Mesendoderm (in vitro differentiated cells): Measurements from ENCODE around the gene STK32B.

ENCODE experiments used
- DNase-seq: peaks from one replicate; pipeline ENCODE4 v3.0.0; 2013
- H2AK5ac ChIP-seq: 2 replicates; pipeline ENCODE4 v1.6.1; 2013; ENCODE audit warnings: low read length, inconsistent platforms
- H2BK120ac ChIP-seq: 2 replicates; pipeline ENCODE4 v1.6.1; 2013; ENCODE audit warnings: low read depth, mild to moderate bottlenecking, low read length, moderate library complexity, mixed read lengths
- H2BK15ac ChIP-seq: replicated peaks from 2 replicates; pipeline ENCODE4 v1.6.1; 2013; ENCODE audit warnings: low read depth, mild to moderate bottlenecking, moderate library complexity
- H2BK5ac ChIP-seq: 2 replicates; pipeline ENCODE4 v1.6.1; 2013; ENCODE audit warnings: low read length, inconsistent platforms
- H3K18ac ChIP-seq: 2 replicates; pipeline ENCODE4 v1.6.1; 2013; ENCODE audit warnings: mild to moderate bottlenecking, low read length, mixed read lengths
- H3K23ac ChIP-seq: one replicate; pipeline ENCODE4 v1.6.1; 2013; ENCODE audit warnings: low read length
- H3K27ac ChIP-seq: 2 replicates; pipeline ENCODE4 v1.5.1; 2013; ENCODE audit warnings: low read depth, mild to moderate bottlenecking, inconsistent platforms, low read length, moderate library complexity
- H3K27me3 ChIP-seq: 2 replicates; pipeline ENCODE4 v1.6.1; 2013; ENCODE audit warnings: low read length, control low read depth, mild to moderate bottlenecking, inconsistent platforms; ENCODE audit not compliant: insufficient read depth, poor library complexity
- H3K36me3 ChIP-seq: 2 replicates; pipeline ENCODE4 v1.6.1; 2013; ENCODE audit warnings: low read length, inconsistent platforms; ENCODE audit not compliant: control insufficient read depth, insufficient read depth
- H3K4ac ChIP-seq: one replicate; pipeline ENCODE4 v1.6.1; 2013; ENCODE audit warnings: low read depth, mild to moderate bottlenecking, low read length, moderate library complexity
- H3K4me1 ChIP-seq: 2 replicates; pipeline ENCODE4 v1.6.1; 2013; ENCODE audit warnings: low read depth, low read length, inconsistent platforms; ENCODE audit not compliant: control insufficient read depth
- H3K4me2 ChIP-seq: 2 replicates; pipeline ENCODE4 v1.6.1; 2013; ENCODE audit warnings: low read length
- H3K4me3 ChIP-seq: 2 replicates; pipeline ENCODE4 v1.5.1; 2013; ENCODE audit warnings: mild to moderate bottlenecking, low read length
- H3K56ac ChIP-seq: one replicate; pipeline ENCODE4 v1.6.1; 2013; ENCODE audit warnings: low read length
- H3K79me1 ChIP-seq: 2 replicates; pipeline ENCODE4 v1.6.1; 2013; ENCODE audit warnings: low read length, inconsistent platforms
- H3K79me2 ChIP-seq: 2 replicates; pipeline ENCODE4 v1.6.1; 2013; ENCODE audit warnings: mild to moderate bottlenecking, low read length; ENCODE audit not compliant: control insufficient read depth, insufficient read depth
- H3K9ac ChIP-seq: 2 replicates; pipeline ENCODE4 v1.6.1; 2013; ENCODE audit warnings: low read length, inconsistent platforms
- H4K5ac ChIP-seq: one replicate; pipeline ENCODE4 v1.6.1; 2013; ENCODE audit warnings: low read length
- H4K8ac ChIP-seq: one replicate; pipeline ENCODE4 v1.6.1; 2013; ENCODE audit warnings: low read depth, mild to moderate bottlenecking, control low read depth, low read length, moderate library complexity
- WGBS: extraction: QIAGEN DNeasy Blood & Tissue Kit; methylation state at CpG from one replicate; pipeline ENCODE4 v1.1.7; 2013; ENCODE audit warnings: low lambda C conversion rate, missing lambda C conversion rate; ENCODE audit not compliant: insufficient coverage; ENCODE audit errors: extremely low coverage; 5-methylcytosine and 5-hydroxymethylcytosine counted together

Gene STK32B

DNA sequence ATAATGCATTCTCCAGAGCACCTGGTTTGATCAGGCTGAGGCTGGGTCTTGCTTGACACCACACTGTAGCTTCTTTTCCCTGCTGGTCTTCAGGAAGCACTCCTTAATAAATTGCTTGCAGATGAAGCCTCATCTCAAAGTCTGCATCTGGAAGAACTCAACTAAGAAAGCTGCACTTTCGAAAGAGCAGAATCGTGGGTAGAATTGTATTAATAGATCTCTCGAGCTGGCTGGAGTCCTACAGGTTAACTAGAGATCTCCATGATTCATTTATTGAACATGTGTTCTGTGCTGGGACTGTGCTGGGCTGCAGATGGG, 152.7 kb downstream of the STK32B start:
- H3K23ac ChIP-seq, result no peak overlapping the region
- no peak overlapping the region for H3K56ac ChIP-seq
- H3K9ac ChIP-seq, result no peak overlapping the region
- WGBS, result no CpG with 5 or more reads among the region's 3 CpGs
- H2BK15ac ChIP-seq, result no peak overlapping the region
- H3K79me2 ChIP-seq, result no peaks in the 10 kb centered on the region
- DNase-seq, result no peak
- H3K4me2 ChIP-seq, result no peak overlapping the region
- no peak overlapping the region for H2AK5ac ChIP-seq
- no peak overlapping the region for H3K27ac ChIP-seq
- no peak overlapping the region for H3K4ac ChIP-seq
- no peaks in the 10 kb centered on the region for H3K79me1 ChIP-seq
- no peak overlapping the region for H2BK120ac ChIP-seq
- no peaks in the 10 kb centered on the region for H3K36me3 ChIP-seq
- no peak overlapping the region for H4K5ac ChIP-seq
- H3K4me1 ChIP-seq, result peaks cover 2% of the 10 kb centered on the region
- no peaks in the 10 kb centered on the region for H3K27me3 ChIP-seq
- H2BK5ac ChIP-seq, result no peak overlapping the region
- H4K8ac ChIP-seq, result no peak overlapping the region
- no peak overlapping the region for H3K4me3 ChIP-seq
- H3K18ac ChIP-seq, result no peak overlapping the region

DNA sequence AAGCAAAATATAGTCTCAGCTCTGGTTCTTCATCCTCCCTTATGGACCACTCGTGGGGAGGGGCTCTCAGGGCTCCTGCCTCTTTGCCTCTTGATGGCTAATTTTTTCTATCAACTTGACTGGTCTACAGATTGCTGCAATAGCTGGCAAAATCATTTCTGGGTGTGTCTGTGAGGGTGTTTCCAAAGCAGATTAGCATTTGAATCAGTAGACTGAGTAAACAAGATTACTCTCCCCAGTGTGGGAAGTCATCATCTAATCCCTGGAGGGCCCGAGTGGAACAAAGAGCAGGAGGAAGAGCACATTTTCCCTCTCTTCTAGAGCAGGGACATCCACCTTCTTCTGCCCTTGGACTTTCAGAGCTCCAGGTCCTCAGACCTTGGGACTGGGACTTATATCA, 153.5 kb downstream of the STK32B start:
- DNase-seq, result no peak
- Histone ChIP-seq H3K79me2 (no peaks in the 10 kb centered on the region), H3K23ac (no peak overlapping the region)

DNA sequence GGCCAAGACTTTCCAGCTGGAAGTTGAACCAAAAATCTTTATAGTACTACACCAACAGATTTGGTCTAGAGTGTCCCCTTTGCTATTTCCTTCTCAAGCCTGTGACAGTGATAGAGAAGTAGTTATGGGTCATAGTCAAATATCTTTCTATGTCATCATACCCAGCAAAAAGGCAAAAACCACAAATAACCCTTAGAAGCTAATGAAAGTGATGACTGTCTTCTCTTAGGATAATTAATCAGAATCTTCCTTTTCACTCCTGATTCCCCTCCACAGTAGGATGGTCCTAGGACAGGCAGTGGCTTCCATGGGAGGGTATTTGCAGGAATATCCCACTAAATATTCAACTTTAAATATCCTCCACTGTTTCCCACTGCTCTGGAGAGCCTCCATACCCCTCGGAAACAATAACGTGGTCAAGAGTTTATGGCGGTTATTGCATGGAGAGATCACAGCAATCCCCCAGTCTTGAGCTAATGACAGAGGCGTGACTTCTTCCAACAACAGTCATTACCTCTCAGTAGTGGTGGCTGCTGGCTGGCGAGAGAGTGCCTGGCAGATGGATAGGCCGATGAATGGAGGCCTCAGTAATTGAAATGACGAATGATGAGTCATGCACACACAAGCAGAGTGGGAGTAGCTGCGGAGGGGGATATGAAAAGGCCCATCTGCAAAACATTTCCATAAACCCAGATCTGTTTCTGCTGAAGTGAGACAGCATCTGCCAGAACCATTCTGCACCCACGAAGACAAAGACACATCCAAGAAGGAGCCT, 154.9 kb downstream of the STK32B start:
- no peak overlapping the region for H4K5ac ChIP-seq
- no peak overlapping the region for H3K9ac ChIP-seq
- no peaks in the 10 kb centered on the region for H3K79me1 ChIP-seq
- WGBS, result no CpG with 5 or more reads among the region's 9 CpGs
- H3K4ac ChIP-seq, result no peak overlapping the region
- H3K23ac ChIP-seq, result no peak overlapping the region
- DNase-seq, result no peak
- no peak overlapping the region for H3K4me2 ChIP-seq
- no peaks in the 10 kb centered on the region for H3K36me3 ChIP-seq
- H2BK120ac ChIP-seq, result no peak overlapping the region
- H3K79me2 ChIP-seq, result no peaks in the 10 kb centered on the region
- no peak overlapping the region for H2AK5ac ChIP-seq
- H3K4me3 ChIP-seq, result no peak overlapping the region
- no peak overlapping the region for H4K8ac ChIP-seq
- no peak overlapping the region for H2BK15ac ChIP-seq
- H3K27ac ChIP-seq, result no peak overlapping the region
- no peaks in the 10 kb centered on the region for H3K4me1 ChIP-seq
- no peak overlapping the region for H2BK5ac ChIP-seq
- H3K56ac ChIP-seq, result no peak overlapping the region
- H3K18ac ChIP-seq, result no peak overlapping the region
- no peaks in the 10 kb centered on the region for H3K27me3 ChIP-seq

More for the DNA sequence above, 153.5 kb downstream of the STK32B start:
- Histone ChIP-seq H2BK120ac (no peak overlapping the region), H3K79me1 (no peaks in the 10 kb centered on the region), H3K9ac (no peak overlapping the region), H4K8ac (no peak overlapping the region), H3K56ac (no peak overlapping the region), H2BK5ac (no peak overlapping the region), H2AK5ac (no peak overlapping the region), H3K27ac (no peak overlapping the region), H3K4me3 (no peak overlapping the region), H3K27me3 (no peaks in the 10 kb centered on the region), H2BK15ac (no peak overlapping the region), H3K36me3 (no peaks in the 10 kb centered on the region), H4K5ac (no peak overlapping the region), H3K4me1 (no peaks in the 10 kb centered on the region), H3K4me2 (no peak overlapping the region), H3K4ac (no peak overlapping the region), H3K18ac (no peak overlapping the region)
- WGBS, result no CpG with 5 or more reads among the region's 2 CpGs

DNA sequence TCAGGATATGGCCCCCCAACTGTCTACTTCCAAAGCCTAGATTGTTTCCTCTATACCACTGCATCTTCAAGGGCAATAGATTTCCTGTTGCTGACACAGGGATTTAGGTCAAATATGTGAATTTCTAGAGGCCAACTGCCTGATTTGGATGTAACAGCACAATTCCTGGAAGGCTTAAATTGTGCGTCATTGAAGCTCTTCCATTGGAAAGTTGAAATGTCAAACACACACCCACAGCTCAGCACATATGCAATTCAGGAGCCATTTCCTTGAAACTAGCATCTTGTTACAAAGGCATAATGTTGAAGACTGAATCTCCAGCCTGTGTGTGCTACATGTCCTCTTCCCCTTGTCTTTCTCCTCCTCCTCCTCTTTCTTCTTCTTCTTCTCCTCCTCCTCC, 158.6 kb downstream of the STK32B start:
- Histone ChIP-seq H3K27ac (no peak overlapping the region), H3K4me1 (no peaks in the 10 kb centered on the region), H3K9ac (no peak overlapping the region), H3K4me3 (no peak overlapping the region), H3K18ac (no peak overlapping the region), H3K79me2 (no peaks in the 10 kb centered on the region), H2BK5ac (no peak overlapping the region), H2AK5ac (no peak overlapping the region), H3K4ac (no peak overlapping the region), H3K36me3 (no peaks in the 10 kb centered on the region), H3K56ac (no peak overlapping the region), H4K5ac (no peak overlapping the region), H3K79me1 (no peaks in the 10 kb centered on the region), H2BK120ac (no peak overlapping the region), H2BK15ac (no peak overlapping the region), H3K4me2 (no peak overlapping the region), H4K8ac (no peak overlapping the region), H3K23ac (no peak overlapping the region), H3K27me3 (no peaks in the 10 kb centered on the region)
- no CpG with 5 or more reads among the region's 1 CpG for WGBS
- DNase-seq, result no peak

DNA sequence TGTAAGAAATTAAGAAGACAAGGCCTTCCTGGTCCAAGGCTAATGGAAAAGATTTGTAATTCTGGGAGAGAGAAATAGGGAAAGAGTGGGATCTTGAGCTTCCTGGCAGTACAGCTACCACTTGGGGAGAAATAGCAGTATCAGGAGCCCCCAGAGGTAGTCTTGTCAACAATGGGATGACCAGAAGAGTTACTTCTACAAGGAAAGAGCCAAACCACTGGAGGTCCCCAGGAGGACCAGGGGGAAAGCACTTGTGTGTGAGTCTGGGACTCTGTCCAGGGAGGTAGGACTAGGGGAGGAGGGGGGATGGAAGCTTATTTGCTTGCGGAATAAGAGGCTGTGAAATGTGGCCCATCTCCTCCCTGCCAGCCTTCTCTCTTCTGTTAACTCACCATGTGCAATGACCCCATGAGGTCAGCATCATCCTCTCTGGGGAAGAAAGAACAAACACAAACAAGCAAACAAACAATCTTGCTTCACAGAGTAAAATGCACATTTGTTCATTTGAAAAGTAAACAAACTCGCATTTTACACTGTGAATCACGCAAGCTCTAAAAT, 160.1 kb downstream of the STK32B start:
- H3K4ac ChIP-seq, result no peak overlapping the region
- no peak overlapping the region for H2BK5ac ChIP-seq
- H3K56ac ChIP-seq, result no peak overlapping the region
- no peaks in the 10 kb centered on the region for H3K36me3 ChIP-seq
- no peak for DNase-seq
- no peak overlapping the region for H4K8ac ChIP-seq
- H3K9ac ChIP-seq, result no peak overlapping the region
- H3K79me1 ChIP-seq, result no peaks in the 10 kb centered on the region
- H4K5ac ChIP-seq, result no peak overlapping the region
- no peaks in the 10 kb centered on the region for H3K4me1 ChIP-seq
- no peak overlapping the region for H2AK5ac ChIP-seq
- no peak overlapping the region for H3K18ac ChIP-seq
- WGBS, result no CpG with 5 or more reads among the region's 3 CpGs
- no peak overlapping the region for H2BK15ac ChIP-seq
- no peak overlapping the region for H3K23ac ChIP-seq
- H3K27me3 ChIP-seq, result no peaks in the 10 kb centered on the region
- no peak overlapping the region for H3K4me2 ChIP-seq
- no peak overlapping the region for H3K4me3 ChIP-seq
- H3K27ac ChIP-seq, result no peak overlapping the region
- no peak overlapping the region for H2BK120ac ChIP-seq
- H3K79me2 ChIP-seq, result no peaks in the 10 kb centered on the region
